ENCODE data around the gene CHRNB1. TPM values are rescaled to one million over a fixed set of nuclear protein-coding genes. Genes with fewer than 3 reads are reported as not detected.

The CHRNB1 gene
- total and polyA plus RNA-seq, 11 donors = 8.2 to 27.3 (median 11.2) TPM

GRCh38 chr17:7425316-7425715, 19.5 kb upstream of the CHRNB1 start, which contains the start of gene SPEM2:
TSS of gene SPEM2 (plus strand) at chr17:7425616. CDS start at chr17:7425689, 73 bp downstream.
- Histone ChIP-seq H3K27me3 (no peaks in the 10 kb centered on the region), H3K4me1 (no peaks in the 10 kb centered on the region), H3K36me3 (no peaks in the 10 kb centered on the region), H3K4me3 (no peak within 1 kb of the TSS), H3K9me3 (no peaks in the 10 kb centered on the region), H3K27ac (no peak within 1 kb of the TSS)
- ATAC-seq (no peak), DNase-seq (no peak)
- TF ChIP-seq CTCF (IDR thresholded peaks at IDR 0.05) = no peak
- no peak for TF ChIP-seq POLR2A (IDR thresholded peaks at IDR 0.05)
- WGBS, 4 donors = 72 to 80% (median 76%) methylated on average over 6 to 7 of the region's 7 CpGs
- intact Hi-C loops (cut with DNase I) = loop anchor here in 1 of 10 donors (10.0 kb wide), 1 partner anchor 51 kb away; no protein-coding TSS in a partner anchor

GRCh38 chr17:7425756-7426155, 19.1 kb upstream of the CHRNB1 start:
- Histone ChIP-seq H3K9me3 (no peaks in the 10 kb centered on the region), H3K27ac (no peak overlapping the region), H3K4me3 (no peak overlapping the region), H3K4me1 (no peaks in the 10 kb centered on the region), H3K36me3 (no peaks in the 10 kb centered on the region), H3K27me3 (no peaks in the 10 kb centered on the region)
- WGBS, 4 donors = 81 to 89% (median 87%) methylated on average over 7 to 8 of the region's 8 CpGs
- DNase-seq (no peak), ATAC-seq (no peak)
- intact Hi-C loops (cut with DNase I) = loop anchor here in 1 of 10 donors (10.0 kb wide), 1 partner anchor 51 kb away; no protein-coding TSS in a partner anchor
- TF ChIP-seq CTCF (IDR thresholded peaks at IDR 0.05) = no peak
- no peak for TF ChIP-seq POLR2A (IDR thresholded peaks at IDR 0.05)

GRCh38 chr17:7426203-7426863, 18.5 kb upstream of the CHRNB1 start:
- H3K9me3 ChIP-seq = no peaks in the 10 kb centered on the region
- H3K27me3 ChIP-seq = no peaks in the 10 kb centered on the region
- no peaks in the 10 kb centered on the region for H3K36me3 ChIP-seq
- H3K27ac ChIP-seq = no peak overlapping the region
- ATAC-seq = peak in 1 of 4 donors; percentile 14
- WGBS, 4 donors = 93 to 96% (median 95%) methylated on average over 28 to 33 of the region's 33 CpGs
- peak in 1 of 5 donors; percentile 19 for DNase-seq
- TF ChIP-seq POLR2A (IDR thresholded peaks at IDR 0.05) = no peak
- TF ChIP-seq CTCF (IDR thresholded peaks at IDR 0.05) = no peak
- no peak overlapping the region for H3K4me3 ChIP-seq
- intact Hi-C loops (cut with DNase I) = loop anchor here in 1 of 10 donors (10.0 kb wide), 1 partner anchor 52 kb away; no protein-coding TSS in a partner anchor
- no peaks in the 10 kb centered on the region for H3K4me1 ChIP-seq

- Histone ChIP-seq H3K36me3 (no peaks in the 10 kb centered on the region), H3K4me1 (no peaks in the 10 kb centered on the region), H3K27me3 (no peaks in the 10 kb centered on the region), H3K4me3 (no peak overlapping the region), H3K9me3 (no peaks in the 10 kb centered on the region), H3K27ac (no peak overlapping the region)
- WGBS, 4 donors = 93 to 94% (median 94%) methylated on average over 20 to 29 of the region's 29 CpGs
- ATAC-seq (peak in 1 of 4 donors; percentile 7), DNase-seq (peak in 1 of 5 donors; percentile 19)
- TF ChIP-seq CTCF (IDR thresholded peaks at IDR 0.05) (no peak), POLR2A (IDR thresholded peaks at IDR 0.05) (no peak)
- intact Hi-C loops (cut with DNase I) = loop anchor here in 1 of 10 donors (10.0 kb wide), 1 partner anchor 52 kb away; no protein-coding TSS in a partner anchor
Measured at GRCh38 chr17:7426896-7427489, 17.9 kb upstream of the CHRNB1 start.

Data from heart left ventricle (tissue), 16 donors.